K562 (cell line): ENCODE results near the gene SLC25A44. TPM values are rescaled to one million over a fixed set of nuclear protein-coding genes. Genes with fewer than 3 reads are reported as not detected.

Source experiments
- ATAC-seq: fragments of 200-7000 bp; cut with Tn5 transposase; 3 replicates; pipeline ENCODE4 v1.9.1; 2020; ENCODE audit warnings: moderate library complexity
- BruUV-seq: library from RNA; stranded (reverse); fragments of 400-500 nt; replicated peaks from 2 replicates; lab custom pipeline; 2021; lab: Mats Ljungman, UMichigan
- CTCF ChIA-PET: fragments of 300-600 bp; formaldehyde crosslinking; extraction: SDS; loops from one replicate; lab custom pipeline; 2021; ENCODE audit warnings: low intra/inter-chr PET ratio; lab: Yijun Ruan, JAX
- POLR2A ChIA-PET: fragments of 300-600, 350-650 bp; sonication (Branson Sonifier 250); formaldehyde crosslinking; extraction: SDS; loops from one replicate; lab custom pipeline; 2021; ENCODE audit warnings: antibody characterized with exemption, inconsistent platforms; lab: Yijun Ruan, JAX
- DNase-seq, 4 experiments: peaks; one replicate each; pipeline versions ENCODE4 v3.0.0 to v3.0.0-alpha.2; 2011 to 2018; ENCODE audit warnings: low spot score in 3 of 4, mixed read lengths in 3 of 4; ENCODE audit errors: extremely low read depth in 1 of 4
- FAIRE-seq: peaks from 2 replicates; lab custom pipeline; 2011; peaks lifted over from hg19 to GRCh38; lab: Jason Lieb, UNC
- H2AFZ ChIP-seq: 2 replicates; pipeline ENCODE4 v1.6.0; 2011; ENCODE audit warnings: low read depth, low read length, control low read depth, inconsistent platforms
- H3K27ac ChIP-seq: fragments of 200-600 bp; 3 replicates; pipeline ENCODE4 v1.8.0; 2011; ENCODE audit warnings: low read depth, mild to moderate bottlenecking, control low read depth, inconsistent platforms, low read length, moderate library complexity, mixed read lengths; ENCODE audit errors: extremely low read depth
- H3K27me3 ChIP-seq, 2 experiments: fragments of 300-600 bp in 1 of 2; 2 replicates in 1 of 2; 3 replicates in 1 of 2; pipeline versions ENCODE4 v1.6.0 to v1.8.0; 2011; ENCODE audit warnings: inconsistent platforms in 2 of 2, low read length in 2 of 2, mild to moderate bottlenecking in 1 of 2, mixed read lengths in 1 of 2, moderate library complexity in 1 of 2; ENCODE audit not compliant: control insufficient read depth in 2 of 2, insufficient read depth in 2 of 2
- H3K36me3 ChIP-seq: fragments of 300-600 bp; 3 replicates; pipeline ENCODE4 v1.8.0; 2011; ENCODE audit warnings: mild to moderate bottlenecking, low read length, inconsistent platforms; ENCODE audit not compliant: control insufficient read depth, insufficient read depth
- H3K4me1 ChIP-seq, 2 experiments: fragments of 200-600 bp in 1 of 2; replicated peaks in 1 of 2; 2 replicates in 1 of 2; 3 replicates in 1 of 2; pipeline versions ENCODE4 v1.5.1 to v1.8.0; 2011; ENCODE audit warnings: inconsistent platforms in 2 of 2, low read length in 2 of 2, mild to moderate bottlenecking in 1 of 2, mixed read lengths in 1 of 2, moderate library complexity in 1 of 2; ENCODE audit not compliant: control insufficient read depth in 2 of 2, insufficient read depth in 2 of 2
- H3K4me2 ChIP-seq: 2 replicates; pipeline ENCODE4 v1.6.1; 2011; ENCODE audit warnings: low read length, control low read depth, inconsistent platforms, mixed read lengths; ENCODE audit not compliant: insufficient read depth
- H3K4me3 ChIP-seq: fragments of 200-600 bp; sonication (generic), shearing (Covaris generic); 2 replicates; pipeline ENCODE4 v1.5.1; 2016; ENCODE audit warnings: control low read depth, inconsistent platforms
- H3K79me2 ChIP-seq: fragments of 200-600 bp; 3 replicates; pipeline ENCODE4 v1.8.0; 2011; ENCODE audit warnings: low read length, inconsistent platforms; ENCODE audit not compliant: control insufficient read depth, insufficient read depth
- H3K9ac ChIP-seq, 2 experiments: 2 replicates each; pipeline versions ENCODE4 v1.6.0 to v1.6.1; 2011; ENCODE audit warnings: low read depth in 2 of 2, low read length in 2 of 2, control low read depth in 1 of 2, inconsistent platforms in 1 of 2, mild to moderate bottlenecking in 1 of 2, mixed read lengths in 1 of 2; ENCODE audit not compliant: insufficient read depth in 1 of 2
- H3K9me1 ChIP-seq: one replicate; pipeline ENCODE4 v1.6.0; 2011; ENCODE audit warnings: inconsistent platforms, mild to moderate bottlenecking, low read length, moderate library complexity; ENCODE audit not compliant: control insufficient read depth, insufficient read depth
- H3K9me3 ChIP-seq: replicated peaks from 2 replicates; pipeline ENCODE4 v1.5.1; 2011; ENCODE audit warnings: low read depth, low read length, inconsistent platforms; ENCODE audit not compliant: control insufficient read depth, insufficient read depth
- H4K20me1 ChIP-seq: replicated peaks from 2 replicates; pipeline ENCODE4 v1.6.1; 2011; ENCODE audit warnings: low read length, inconsistent platforms, mixed read lengths; ENCODE audit not compliant: control insufficient read depth, insufficient read depth
- E4F1 ChIP-seq: fragments of 250-450 bp; sonication (Bioruptor Pico); IDR thresholded peaks from 2 replicates; pipeline ENCODE4 v1.5.0; 2021; ENCODE audit warnings: mild to moderate bottlenecking, borderline replicate concordance
- GTF2E2 ChIP-seq: fragments of 200-800 bp; sonication (Bioruptor generic); IDR thresholded peaks from 2 replicates; pipeline ENCODE4 v1.6.1; 2016; ENCODE audit warnings: missing genetic modification characterization, missing compliant biosample characterization
- NEUROD1 ChIP-seq: fragments of 150-350 bp; IDR thresholded peaks from 2 replicates; pipeline ENCODE4 v1.6.1; 2014; ENCODE audit warnings: borderline replicate concordance, low read length, low read depth; ENCODE audit not compliant: partially characterized antibody
- SREBF1 ChIP-seq: fragments of 150-350 bp; IDR thresholded peaks from 2 replicates; pipeline ENCODE4 v1.6.1; 2014; ENCODE audit warnings: antibody characterized with exemption, low read depth, low read length, borderline replicate concordance
- XRCC4 ChIP-seq: IDR thresholded peaks from one replicate; pipeline ENCODE4 v1.6.1; 2011; ENCODE audit not compliant: insufficient read depth, insufficient read length; ENCODE audit errors: extremely low read depth
- ZBTB2 ChIP-seq: fragments of 450-650 bp; IDR thresholded peaks from 2 replicates; pipeline ENCODE4 v1.6.1; 2016; ENCODE audit warnings: antibody characterized with exemption
- ZNF830 ChIP-seq: fragments of 250-450 bp; sonication (Bioruptor Pico); IDR thresholded peaks from 2 replicates; pipeline ENCODE4 v1.5.0; 2021; ENCODE audit warnings: mild to moderate bottlenecking
- WGBS: fragments of 100-300 bp; shearing (Covaris generic); methylation state at CpG from one replicate; pipeline ENCODE4 v1.1.6; 2016; ENCODE audit warnings: low coverage, mixed read lengths; ENCODE audit not compliant: insufficient coverage; ENCODE audit errors: missing lambda C conversion rate; 5-methylcytosine and 5-hydroxymethylcytosine counted together
- in situ Hi-C: fragments of 300-500 bp; cut with MboI; formaldehyde crosslinking; loops from 4 replicates; pipeline ENCODE4 v1.15.0; 2018; ENCODE audit warnings: inconsistent platforms, mixed read lengths
- intact Hi-C: fragments of 100-400 bp; cut with micrococcal nuclease; formaldehyde crosslinking; loops from 2 replicates; pipeline ENCODE4 v1.14.2; 2022
- polyA plus RNA-seq, 8 experiments: library from polyadenylated mRNA; depleted of rRNA in 4 of 8; stranded (reverse) in 5 of 8; unstranded in 3 of 8; fragments of >200 nt; fragmentation: Nextera tagmentation in 2 of 8; fragmentation: Illumina TruSeq in 1 of 8; extraction: Ambion mirVana in 2 of 8; extraction: Trizol in 1 of 8; gene quantifications; 2 replicates each; pipeline versions ENCODE4 v1.2.1 to v1.2.3, GENCODE V29; 2011 to 2014; ENCODE audit warnings: inconsistent platforms in 1 of 8, missing spikeins in 1 of 8
- total RNA-seq, 7 experiments: library from RNA; depleted of rRNA in 6 of 7; stranded (reverse); fragments of >200 nt in 6 of 7; fragmentation: Illumina TruSeq in 2 of 7; extraction: Trizol in 2 of 7; gene quantifications; 2 replicates each; pipeline versions ENCODE4 v1.2.1 to v1.2.3, GENCODE V29; 2011 to 2021; ENCODE audit warnings: low replicate concordance in 1 of 7

The SLC25A44 gene
- total and polyA plus RNA-seq, 9 of the 15 experiments (the other 6 are each of a cell fraction or from before 2014, with no cell fraction given): 4.4 to 22.8 (median 12.5) TPM

GRCh38 chr1:156257711-156258110, 63.8 kb downstream of the SLC25A44 start:
- CTCF ChIA-PET: no interaction called here
- intact Hi-C loops: no loop called here
- ATAC-seq: no peak

GRCh38 chr1:156258859-156259258, 65.0 kb downstream of the SLC25A44 start:
- no peak for TF ChIP-seq NEUROD1
- TF ChIP-seq ZBTB2: no peak
- TF ChIP-seq E4F1 (CRISPR knock-in tag): no peak
- TF ChIP-seq ZNF830 (CRISPR knock-in tag): no peak
- no peak for TF ChIP-seq SREBF1
- POLR2A ChIA-PET: interaction anchor here (0.6 to 1.8 kb wide), 2 partner anchors 13 to 176 kb away, joined by 3 to 6 read pairs; no protein-coding TSS in a partner anchor

More at GRCh38 chr1:156257711-156258110, 63.8 kb downstream of the SLC25A44 start:
- H3K27ac ChIP-seq: peak overlapping the region; percentile 59; the same call in 2 of the 3 replicates
- peaks cover 10 to 13% of the 10 kb centered on the region in 2 experiments; a peak in 4 of 5 replicates for H3K4me1 ChIP-seq
- no peak for FAIRE-seq
- no peak for DNase-seq
- H4K20me1 ChIP-seq: no peaks in the 10 kb centered on the region
- 69% methylated on average over 2 of the region's 2 CpGs for WGBS
- in situ Hi-C loops: no loop called here
- POLR2A ChIA-PET: interaction anchor here (0.6 to 1.8 kb wide), 5 partner anchors 11 to 212 kb away, joined by 3 to 6 read pairs (median 4); partner anchors contain the start of genes SMG5 and TMEM79
- TF ChIP-seq XRCC4 (no peak), GTF2E2 (tag) (no peak)
- BruUV-seq: no TSS peak
- H3K79me2 ChIP-seq: no peaks in the 10 kb centered on the region
- no peak overlapping the region for H3K4me3 ChIP-seq
- H3K9me1 ChIP-seq: no peaks in the 10 kb centered on the region
- H2AFZ ChIP-seq: no peak overlapping the region
- H3K36me3 ChIP-seq: peaks cover 86% of the 10 kb centered on the region
- no peak overlapping the region for H3K4me2 ChIP-seq
- H3K27me3 ChIP-seq: no peaks in the 10 kb centered on the region
- no peaks in the 10 kb centered on the region for H3K9me3 ChIP-seq
- peak overlapping the region in 1 of 2 experiments; percentile 61; a peak in 1 of 4 replicates for H3K9ac ChIP-seq

More at GRCh38 chr1:156258859-156259258, 65.0 kb downstream of the SLC25A44 start:
- 93% methylated on average over 6 of the region's 8 CpGs for WGBS
- ATAC-seq (no peak), FAIRE-seq (no peak), DNase-seq (no peak)
- Histone ChIP-seq H3K9me3 (no peaks in the 10 kb centered on the region), H4K20me1 (no peaks in the 10 kb centered on the region), H3K9ac (peak overlapping the region in 1 of 2 experiments; percentile 13; a peak in 1 of 4 replicates), H3K27me3 (no peaks in the 10 kb centered on the region), H3K27ac (no peak overlapping the region), H3K4me1 (peaks cover 10 to 13% of the 10 kb centered on the region in 2 experiments; a peak in 4 of 5 replicates), H2AFZ (no peak overlapping the region), H3K36me3 (peaks cover 86% of the 10 kb centered on the region), H3K9me1 (no peaks in the 10 kb centered on the region), H3K79me2 (no peaks in the 10 kb centered on the region), H3K4me3 (no peak overlapping the region), H3K4me2 (no peak overlapping the region)
- CTCF ChIA-PET: no interaction called here
- BruUV-seq: no TSS peak
- in situ Hi-C loops: no loop called here
- intact Hi-C loops: no loop called here
